ENCODE results near the gene HSPA4.
"Not testable (repeated sequence)": the region's sequence is repeated elsewhere in the genome, so short reads cannot be mapped to it uniquely, and the experiment has no call there.

Gene HSPA4

GRCh38 chr5:133123297-133123696 is 71.5 kb downstream of the HSPA4 start:
- DNase-seq (ENCODE audit: low read depth), result no peak

GRCh38 chr5:133124891-133125290 is 73.1 kb downstream of the HSPA4 start:
- DNase-seq (ENCODE audit: low read depth), result no peak

- DNase-seq (ENCODE audit: low read depth), result no peak
These were observed 76.3 kb downstream of the HSPA4 start for GRCh38 chr5:133128066-133128465.

GRCh38 chr5:133129289-133129688 is 77.5 kb downstream of the HSPA4 start:
- no peak for DNase-seq (ENCODE audit: low read depth)

DNA sequence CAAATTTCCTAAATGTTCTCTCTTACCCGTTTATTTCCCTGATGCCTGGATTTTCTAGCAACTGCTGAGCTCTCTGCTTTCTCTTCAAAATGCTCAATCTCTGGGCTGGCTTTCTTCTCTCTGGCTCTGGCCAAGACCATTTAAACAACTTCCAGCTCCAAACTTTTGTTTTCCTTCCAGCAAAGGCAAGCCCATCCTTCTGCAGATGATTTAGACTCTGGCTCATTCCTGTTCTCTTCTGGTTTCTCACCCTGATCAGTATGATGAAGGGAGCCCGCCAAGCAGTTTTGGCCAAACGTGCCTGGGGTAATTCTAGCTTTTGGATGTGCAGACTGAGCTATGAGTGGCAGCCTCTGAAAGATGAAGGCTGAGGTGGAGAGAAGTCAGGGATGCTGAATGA is 78.1 kb downstream of the HSPA4 start:
- DNase-seq (ENCODE audit: low read depth), result no peak

- no peak for DNase-seq (ENCODE audit: low read depth)
These were observed 78.7 kb downstream of the HSPA4 start for GRCh38 chr5:133130387-133131118.

DNA sequence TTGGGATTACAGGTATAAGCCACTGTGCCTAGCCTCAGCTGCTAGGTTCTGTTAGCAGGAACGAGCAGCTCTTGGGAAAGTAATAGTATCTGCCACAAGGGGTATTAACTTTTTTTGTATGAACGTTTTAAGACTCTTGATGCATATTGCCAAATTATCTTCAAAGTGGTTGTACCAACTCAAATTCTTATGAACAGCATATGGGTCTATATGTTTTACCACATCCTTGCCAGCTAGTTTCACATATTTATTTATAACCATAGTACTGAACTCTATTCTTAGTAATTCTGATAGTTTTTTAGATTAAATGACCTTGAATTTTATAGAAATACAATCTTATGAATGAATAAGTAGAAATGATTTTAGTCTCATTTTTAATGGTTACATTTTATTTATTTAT is 80.9 kb downstream of the HSPA4 start:
- no peak for DNase-seq (ENCODE audit: low read depth)

DNA sequence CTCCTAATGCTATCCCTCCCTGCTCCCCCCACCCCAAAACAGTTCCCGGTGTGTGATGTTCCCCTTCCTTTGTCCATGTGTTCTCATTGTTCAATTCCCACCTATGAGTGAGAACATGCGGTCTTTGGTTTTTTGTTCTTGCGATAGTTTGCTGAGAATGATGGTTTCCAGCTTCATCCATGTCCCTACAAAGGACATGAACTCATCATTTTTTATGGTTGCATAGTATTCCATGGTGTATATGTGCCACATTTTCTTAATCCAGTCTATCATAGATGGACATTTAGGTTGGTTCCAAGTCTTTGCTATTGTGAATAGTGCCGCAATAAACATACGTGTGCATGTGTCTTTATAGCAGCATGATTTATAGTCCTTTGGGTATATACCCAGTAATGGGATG is 81.4 kb downstream of the HSPA4 start:
- not testable (repeated sequence) for DNase-seq (ENCODE audit: low read depth)

DNA sequence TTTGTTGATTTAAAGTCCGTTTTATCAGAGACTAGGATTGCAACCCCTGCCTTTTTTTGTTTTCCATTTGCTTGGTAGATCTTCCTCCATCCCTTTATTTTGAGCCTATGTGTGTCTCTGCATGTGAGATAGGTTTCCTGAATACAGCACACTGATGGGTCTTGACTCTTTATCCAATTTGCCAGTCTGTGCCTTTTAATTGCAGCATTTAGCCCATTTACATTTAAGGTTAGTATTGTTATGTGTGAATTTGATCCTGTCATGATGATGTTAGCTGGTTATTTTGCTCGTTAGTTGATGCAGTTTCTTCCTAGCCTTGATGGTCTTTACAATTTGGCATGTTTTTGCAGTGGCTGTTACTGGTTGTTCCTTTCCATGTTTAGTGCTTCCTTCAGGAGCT is 85.1 kb downstream of the HSPA4 start:
- DNase-seq (ENCODE audit: low read depth), result not testable (repeated sequence)

GRCh38 chr5:133140311-133140710 is 88.5 kb downstream of the HSPA4 start:
- no peak for DNase-seq (ENCODE audit: low read depth)

GRCh38 chr5:133141746-133142145 is 89.9 kb downstream of the HSPA4 start:
- no peak for DNase-seq (ENCODE audit: low read depth)

GRCh38 chr5:133142782-133143181 is 91.0 kb downstream of the HSPA4 start:
- DNase-seq (ENCODE audit: low read depth), result no peak

- DNase-seq (ENCODE audit: low read depth), result no peak
These were observed 92.6 kb downstream of the HSPA4 start for GRCh38 chr5:133144245-133144981.

- no peak for DNase-seq (ENCODE audit: low read depth)
These were observed 93.8 kb downstream of the HSPA4 start for GRCh38 chr5:133145436-133146170.

- DNase-seq (ENCODE audit: low read depth), result no peak
These were observed 95.6 kb downstream of the HSPA4 start for GRCh38 chr5:133147411-133147810.

DNA sequence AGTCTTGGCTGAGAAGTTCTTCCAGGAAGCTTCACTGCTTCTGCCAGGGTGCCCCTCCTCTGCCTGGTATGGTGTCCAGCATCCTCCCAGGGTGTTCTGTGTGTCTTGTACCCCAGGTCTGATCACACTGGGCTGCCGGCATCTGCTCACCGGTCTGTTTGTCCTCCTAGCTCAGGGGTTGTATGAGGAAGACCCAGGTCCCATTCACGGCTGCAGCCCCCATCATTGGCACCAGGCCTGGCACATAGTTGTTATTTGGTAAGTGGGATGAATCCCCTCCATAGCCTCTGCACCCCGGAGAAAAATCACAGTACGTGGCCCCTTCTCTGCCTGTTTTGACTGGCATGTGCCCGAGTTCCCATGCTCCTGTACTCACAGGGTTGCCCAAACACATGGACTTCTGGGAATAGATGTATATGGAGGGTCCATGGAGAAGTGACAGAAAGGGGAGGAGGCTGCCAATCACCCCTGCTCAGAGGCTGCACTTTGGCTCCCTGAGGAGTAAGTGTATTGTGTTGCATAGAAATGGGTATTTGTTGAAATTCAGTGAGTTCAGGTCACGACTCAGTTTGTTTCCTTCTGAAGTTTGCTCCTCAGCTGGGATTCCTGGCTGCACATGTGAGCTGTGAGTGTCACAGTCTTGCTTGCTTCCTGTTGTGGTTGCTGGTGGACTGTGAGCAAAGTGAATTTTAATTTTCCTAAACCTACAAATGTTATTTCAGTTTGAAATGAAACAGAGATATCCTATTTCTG is 96.2 kb downstream of the HSPA4 start:
- DNase-seq (ENCODE audit: low read depth), result no peak

- DNase-seq (ENCODE audit: low read depth), result no peak
These were observed 97.5 kb downstream of the HSPA4 start for GRCh38 chr5:133149345-133149744.

DNA sequence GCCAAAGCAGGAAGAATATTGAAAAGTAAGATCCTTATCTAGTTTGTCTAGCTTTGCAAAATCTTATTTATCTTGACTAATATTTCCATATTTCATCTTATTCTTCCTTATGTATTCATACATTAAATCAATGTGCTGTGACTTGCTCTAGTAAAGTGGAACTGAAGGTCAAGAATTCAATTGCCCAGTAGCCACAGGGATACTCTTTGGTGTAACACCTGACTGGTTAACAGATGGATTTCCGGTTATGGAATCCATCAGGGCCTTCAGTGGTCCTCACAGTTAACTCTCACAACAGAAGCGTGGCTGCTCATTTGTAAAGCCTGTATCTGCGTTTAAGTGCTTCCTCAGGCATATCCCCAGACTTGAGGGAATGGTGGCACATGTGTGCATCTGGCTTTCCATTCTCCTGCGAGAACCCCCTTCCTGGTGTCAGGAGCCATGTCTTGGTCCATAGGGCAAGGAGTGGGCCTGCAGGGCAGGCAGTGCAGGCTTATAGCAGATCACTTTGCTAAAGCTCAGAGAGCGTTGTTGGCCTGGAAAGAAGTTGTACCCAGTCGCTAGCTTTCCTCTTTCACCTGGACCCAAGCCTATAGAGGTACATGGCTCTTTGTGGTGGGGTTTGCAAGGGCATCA is 99.2 kb downstream of the HSPA4 start:
- no peak for DNase-seq (ENCODE audit: low read depth)

GRCh38 chr5:133154274-133155075 is 102.7 kb downstream of the HSPA4 start:
- no peak for DNase-seq (ENCODE audit: low read depth)

- no peak for DNase-seq (ENCODE audit: low read depth)
These were observed 103.6 kb downstream of the HSPA4 start for GRCh38 chr5:133155326-133155969.
